CD4-positive, alpha-beta T cell treated with Interleukin-17A for 1 hour (primary cell): Measurements from ENCODE around the gene SENP1.

Source experiments
- DNase-seq: peaks from one replicate; pipeline ENCODE4 v3.0.0-alpha.2; 2020

SENP1 gene

GRCh38 chr12:48033451-48033850, 72.4 kb downstream of the SENP1 start:
- no peak for DNase-seq

GRCh38 chr12:48032597-48032996, 73.3 kb downstream of the SENP1 start:
- no peak for DNase-seq

GRCh38 chr12:48031135-48031960, 74.5 kb downstream of the SENP1 start:
- no peak for DNase-seq

- DNase-seq: no peak
These were observed 75.7 kb downstream of the SENP1 start for GRCh38 chr12:48030173-48030650.

- DNase-seq: no peak
These were observed 76.2 kb downstream of the SENP1 start for GRCh38 chr12:48029491-48030172.

GRCh38 chr12:48028541-48029431, 77.1 kb downstream of the SENP1 start:
- DNase-seq: no peak

GRCh38 chr12:48027183-48028002, 78.5 kb downstream of the SENP1 start:
- DNase-seq: no peak

- no peak for DNase-seq
These were observed 79.6 kb downstream of the SENP1 start for GRCh38 chr12:48026060-48026827.

- DNase-seq: no peak
These were observed 80.6 kb downstream of the SENP1 start for GRCh38 chr12:48025281-48025680.

- no peak for DNase-seq
These were observed 81.1 kb downstream of the SENP1 start for GRCh38 chr12:48024735-48025134.

- no peak for DNase-seq
These were observed 82.5 kb downstream of the SENP1 start for GRCh38 chr12:48023386-48023785.

GRCh38 chr12:48022676-48023385, 83.0 kb downstream of the SENP1 start:
- DNase-seq: no peak

- no peak for DNase-seq
These were observed 83.7 kb downstream of the SENP1 start for GRCh38 chr12:48022180-48022521.

GRCh38 chr12:48021485-48022179, 84.2 kb downstream of the SENP1 start:
- no peak for DNase-seq

GRCh38 chr12:48019639-48020265, 86.1 kb downstream of the SENP1 start:
- no peak for DNase-seq

GRCh38 chr12:48018618-48018995, 87.3 kb downstream of the SENP1 start:
- DNase-seq: no peak

GRCh38 chr12:48017921-48018617, 87.8 kb downstream of the SENP1 start:
- no peak for DNase-seq

- no peak for DNase-seq
These were observed 88.4 kb downstream of the SENP1 start for GRCh38 chr12:48017496-48017895.

GRCh38 chr12:48016373-48017020, 89.4 kb downstream of the SENP1 start:
- no peak for DNase-seq
